ENCODE results near the gene METTL16. TPM values are rescaled to one million over a fixed set of nuclear protein-coding genes. Genes with fewer than 3 reads are reported as not detected.

The METTL16 gene
- total RNA-seq, 1 experiment from 2014 or later = 54.1 TPM

- TF ChIP-seq CBFB (CRISPR knock-in tag; IDR thresholded peaks at IDR 0.05; ENCODE audit: low read depth) (no peak), ELF4 (CRISPR knock-in tag; IDR thresholded peaks at IDR 0.05; ENCODE audit: low read depth) (no peak)
These were observed 97.1 kb downstream of the METTL16 start (continued) for GRCh38 chr17:2414446-2415064.

- Mint-ChIP-seq H3K36me3 (peaks cover 22% of the 10 kb centered on the region), H3K9me3 (no peaks in the 10 kb centered on the region), H3K4me3 (no peak overlapping the region), H3K27ac (peak overlapping the region; percentile 87), H3K4me1 (peaks cover 5% of the 10 kb centered on the region), H3K27me3 (ENCODE audit: low read depth) (no peaks in the 10 kb centered on the region)
- peak; percentile 76 for ATAC-seq
- DNase-seq (ENCODE audit: low spot score) = peak; percentile 47
- CTCF ChIA-PET = interaction anchor here (0.8 to 4.6 kb wide), 10 partner anchors 9 to 376 kb away, joined by 3 to 62 read pairs (median 4); partner anchors contain the start of gene MNT
- TF ChIP-seq CDX4 (CRISPR knock-in tag; IDR thresholded peaks at IDR 0.05; ENCODE audit: borderline replicate concordance) (no peak), ATF6 (CRISPR knock-in tag; IDR thresholded peaks at IDR 0.05) (no peak), ZNF423 (CRISPR knock-in tag; IDR thresholded peaks at IDR 0.05) (peak; percentile 55), CTCF (IDR thresholded peaks at IDR 0.05) (no peak), JAZF1 (CRISPR knock-in tag; IDR thresholded peaks at IDR 0.05) (no peak), RORB (CRISPR knock-in tag; IDR thresholded peaks at IDR 0.05) (no peak), EMX1 (CRISPR knock-in tag; IDR thresholded peaks at IDR 0.05) (no peak), PRRX2 (CRISPR knock-in tag; IDR thresholded peaks at IDR 0.05) (no peak), SMAD4 (CRISPR knock-in tag; IDR thresholded peaks at IDR 0.05) (no peak)
- POLR2A ChIA-PET = interaction anchor here (0.9 to 1.2 kb wide), 3 partner anchors 10 to 20 kb away, joined by 3 to 5 read pairs (median 3); no protein-coding TSS in a partner anchor
These were observed 99.1 kb downstream of the METTL16 start for GRCh38 chr17:2412561-2413021.

- ChIA-PET CTCF (interaction anchor here (1.0 to 4.6 kb wide), 5 partner anchors 18 to 63 kb away, joined by 3 to 62 read pairs (median 3); no protein-coding TSS in a partner anchor), POLR2A (interaction anchor here (0.5 kb wide), 1 partner anchor 16 kb away, joined by 4 read pairs; no protein-coding TSS in a partner anchor)
- TF ChIP-seq TEAD4 (CRISPR knock-in tag; IDR thresholded peaks at IDR 0.05) = no peak
- no peak for TF ChIP-seq CREB1 (CRISPR knock-in tag; IDR thresholded peaks at IDR 0.05)
- TF ChIP-seq PREB (CRISPR knock-in tag; IDR thresholded peaks at IDR 0.05; ENCODE audit: borderline replicate concordance) = no peak
- no peak for TF ChIP-seq STAT6 (CRISPR knock-in tag; conservative IDR thresholded peaks at IDR 0.05; ENCODE audit: low read depth)
- no peak for TF ChIP-seq SOX15 (CRISPR knock-in tag; IDR thresholded peaks at IDR 0.05)
- TF ChIP-seq SMAD3 (CRISPR knock-in tag; IDR thresholded peaks at IDR 0.05; ENCODE audit: borderline replicate concordance) = no peak
- TF ChIP-seq ZNF219 (CRISPR knock-in tag; IDR thresholded peaks at IDR 0.05; ENCODE audit: borderline replicate concordance) = no peak
- no peak for TF ChIP-seq TP53 (CRISPR knock-in tag; IDR thresholded peaks at IDR 0.05)
- TF ChIP-seq TCF7 (CRISPR knock-in tag; IDR thresholded peaks at IDR 0.05; ENCODE audit: low read depth) = no peak
- no peak for TF ChIP-seq ZNF512 (CRISPR knock-in tag; IDR thresholded peaks at IDR 0.05; ENCODE audit: borderline replicate concordance)
- DNase-seq (ENCODE audit: low spot score) = no peak
- H3K4me3 Mint-ChIP-seq = no peak overlapping the region
- peaks cover 5% of the 10 kb centered on the region for H3K4me1 Mint-ChIP-seq
- H3K9me3 Mint-ChIP-seq = no peaks in the 10 kb centered on the region
- H3K27ac Mint-ChIP-seq = peak overlapping the region; percentile 4; the same call in 1 of the 2 replicates
- no peaks in the 10 kb centered on the region for H3K27me3 Mint-ChIP-seq (ENCODE audit: low read depth)
- H3K36me3 Mint-ChIP-seq = peaks cover 22% of the 10 kb centered on the region
- no peak for ATAC-seq
These were observed 100.7 kb downstream of the METTL16 start for GRCh38 chr17:2410951-2411350.
